HUES48 (cell line): ENCODE data around the gene HOXB5.

Source experiments
- H3K27ac ChIP-seq: one replicate; pipeline ENCODE4 v1.7.0; 2013; ENCODE audit warnings: low read depth, low read length, inconsistent platforms
- H3K27me3 ChIP-seq: 2 replicates; pipeline ENCODE4 v1.6.1; 2013; ENCODE audit warnings: mild to moderate bottlenecking, low read length; ENCODE audit not compliant: control insufficient read depth, insufficient read depth
- H3K36me3 ChIP-seq: 2 replicates; pipeline ENCODE4 v1.6.1; 2013; ENCODE audit warnings: low read length; ENCODE audit not compliant: control insufficient read depth, insufficient read depth
- H3K4me1 ChIP-seq: 2 replicates; pipeline ENCODE4 v1.6.1; 2013; ENCODE audit warnings: mild to moderate bottlenecking, low read length; ENCODE audit not compliant: control insufficient read depth, insufficient read depth
- H3K4me3 ChIP-seq: 2 replicates; pipeline ENCODE4 v1.5.1; 2013; ENCODE audit warnings: mild to moderate bottlenecking, low read depth, low read length
- H3K9ac ChIP-seq: 2 replicates; pipeline ENCODE4 v1.6.1; 2013; ENCODE audit warnings: mild to moderate bottlenecking, low read depth, low read length, moderate library complexity
- H3K9me3 ChIP-seq: 2 replicates; pipeline ENCODE4 v1.6.1; 2013; ENCODE audit warnings: low read length; ENCODE audit not compliant: control insufficient read depth, insufficient read depth

Gene HOXB5

DNA sequence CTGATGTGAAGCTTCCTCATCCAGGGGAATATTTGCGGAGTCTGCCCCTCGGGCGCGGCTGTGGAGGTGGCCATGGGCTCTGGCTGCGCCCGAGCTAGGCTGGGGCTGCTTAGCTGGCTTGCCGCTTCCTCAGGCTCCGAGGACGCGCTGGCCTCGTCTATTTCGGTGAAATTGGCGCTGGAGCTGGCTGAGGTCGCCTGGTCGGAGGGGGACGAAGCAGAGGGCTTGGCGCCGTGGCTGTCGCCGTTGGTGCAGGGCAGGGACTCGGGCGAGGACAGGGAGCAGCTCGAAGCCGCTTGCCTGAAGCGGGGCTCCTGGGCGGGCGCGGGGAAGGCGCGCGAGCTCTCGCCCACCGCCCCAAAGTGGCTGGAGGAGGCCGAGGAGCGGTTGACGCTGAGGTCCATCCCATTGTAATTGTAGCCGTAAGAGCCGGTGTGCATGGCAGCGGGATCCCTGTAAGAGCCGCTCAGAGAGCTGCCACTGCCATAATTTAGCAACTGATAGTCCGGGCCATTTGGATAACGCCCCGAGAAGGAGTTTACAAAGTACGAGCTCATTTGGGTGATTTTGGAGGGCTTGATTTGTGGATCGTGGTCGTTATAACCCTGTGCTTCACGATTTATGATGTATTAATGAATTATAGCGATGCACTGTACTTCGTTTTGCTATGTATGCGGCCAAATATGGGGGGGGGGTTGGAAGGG is at the start of gene HOXB5:
HOXB5 (minus strand) TSS at position 654 of the 704 bp plus-strand sequence; CDS start at position 557, 97 bp downstream.
- Histone ChIP-seq H3K27me3 (peaks cover 100% of the 10 kb centered on the region), H3K9me3 (no peaks in the 10 kb centered on the region), H3K4me3 (no peak within 1 kb of the TSS), H3K36me3 (no peaks in the 10 kb centered on the region), H3K4me1 (peaks cover 9% of the 10 kb centered on the region), H3K27ac (no peak within 1 kb of the TSS), H3K9ac (no peak within 1 kb of the TSS)

DNA sequence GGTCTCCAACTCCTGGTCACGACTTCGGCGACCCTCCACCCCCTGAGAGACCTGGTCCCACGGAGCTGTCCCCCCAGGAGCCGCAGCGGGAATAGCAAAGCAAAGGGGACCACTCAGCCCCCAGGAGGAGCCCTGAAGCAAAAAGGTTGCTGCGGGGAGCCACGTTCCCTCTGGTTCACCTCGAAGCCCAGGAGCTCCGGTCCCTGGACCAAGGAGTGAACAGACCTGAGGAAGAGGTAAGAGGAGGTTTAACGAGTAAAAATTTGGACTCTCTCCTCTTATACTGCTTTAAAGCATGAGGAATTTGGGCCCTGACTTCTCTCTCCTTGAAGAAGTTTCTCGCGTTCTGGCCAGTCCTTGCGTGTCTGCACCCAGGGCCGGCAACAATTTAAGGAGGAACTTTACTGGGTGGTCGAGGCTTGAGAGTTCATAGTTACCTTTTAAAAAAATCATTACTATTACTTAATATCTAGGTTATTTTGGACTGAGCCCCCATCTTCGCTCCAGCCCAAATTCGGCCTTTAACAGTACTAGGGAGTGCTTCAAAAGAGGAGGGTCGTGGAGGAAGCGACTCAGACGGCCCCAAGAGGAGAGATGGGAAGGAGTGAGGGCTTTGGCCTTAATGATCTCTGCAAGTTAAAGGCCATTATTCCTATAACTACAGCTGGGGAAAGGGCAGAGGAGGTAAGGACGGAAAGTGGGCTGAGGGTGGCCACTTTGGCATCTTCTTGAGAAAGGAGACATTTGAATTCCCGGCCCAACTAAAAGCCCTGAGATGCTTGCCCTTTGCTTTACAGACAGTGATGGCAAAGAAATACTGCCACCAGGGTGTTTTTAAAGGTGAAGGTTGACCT is 49.5 kb upstream of the HOXB5 start:
- Histone ChIP-seq H3K36me3 (no peaks in the 10 kb centered on the region), H3K9me3 (no peaks in the 10 kb centered on the region), H3K27ac (no peak overlapping the region), H3K4me3 (no peak overlapping the region), H3K9ac (no peak overlapping the region), H3K4me1 (peaks cover 10% of the 10 kb centered on the region), H3K27me3 (peaks cover 100% of the 10 kb centered on the region)

DNA sequence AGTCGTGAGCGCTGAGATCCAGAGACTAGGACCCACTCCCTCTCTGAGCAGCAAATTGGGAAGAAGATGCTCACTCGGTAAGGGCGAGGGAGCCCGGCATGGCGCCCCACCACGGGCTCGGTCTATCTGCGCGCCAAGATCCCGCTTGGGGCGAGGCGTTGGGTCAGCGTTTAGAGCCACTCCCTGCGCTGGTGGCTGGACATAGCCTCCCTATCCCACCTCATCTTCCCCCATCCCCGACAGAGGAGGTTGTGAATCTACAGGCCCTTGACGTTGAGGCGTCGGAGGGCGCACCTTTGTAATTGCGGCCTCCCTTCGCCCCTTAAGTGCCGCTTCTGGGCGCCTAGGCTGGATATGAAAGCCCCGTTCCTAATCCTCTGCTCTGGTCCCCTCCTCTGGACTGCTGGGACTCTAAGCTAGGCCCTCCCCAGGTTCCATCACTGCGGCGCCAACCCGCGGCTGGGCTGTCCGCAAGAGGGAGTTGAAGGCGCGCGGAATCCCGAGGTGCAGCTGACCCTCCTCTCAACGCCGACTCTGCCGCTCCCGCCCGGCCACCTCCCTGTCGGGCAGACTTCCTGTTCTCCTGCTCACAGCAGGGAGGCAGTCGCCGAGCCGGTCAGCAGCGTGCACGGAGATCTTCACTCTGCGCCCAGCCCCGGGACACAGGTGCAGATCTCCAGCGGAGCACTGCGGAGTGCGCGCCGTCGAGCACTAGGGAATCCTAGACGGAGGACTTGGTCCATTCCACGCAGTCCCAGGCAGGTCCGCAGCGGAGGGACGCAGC is 48.7 kb upstream of the HOXB5 start:
- H3K4me3 ChIP-seq: no peak overlapping the region
- peaks cover 100% of the 10 kb centered on the region for H3K27me3 ChIP-seq
- no peak overlapping the region for H3K9ac ChIP-seq
- H3K36me3 ChIP-seq: no peaks in the 10 kb centered on the region
- H3K4me1 ChIP-seq: peaks cover 10% of the 10 kb centered on the region
- H3K9me3 ChIP-seq: no peaks in the 10 kb centered on the region
- no peak overlapping the region for H3K27ac ChIP-seq

DNA sequence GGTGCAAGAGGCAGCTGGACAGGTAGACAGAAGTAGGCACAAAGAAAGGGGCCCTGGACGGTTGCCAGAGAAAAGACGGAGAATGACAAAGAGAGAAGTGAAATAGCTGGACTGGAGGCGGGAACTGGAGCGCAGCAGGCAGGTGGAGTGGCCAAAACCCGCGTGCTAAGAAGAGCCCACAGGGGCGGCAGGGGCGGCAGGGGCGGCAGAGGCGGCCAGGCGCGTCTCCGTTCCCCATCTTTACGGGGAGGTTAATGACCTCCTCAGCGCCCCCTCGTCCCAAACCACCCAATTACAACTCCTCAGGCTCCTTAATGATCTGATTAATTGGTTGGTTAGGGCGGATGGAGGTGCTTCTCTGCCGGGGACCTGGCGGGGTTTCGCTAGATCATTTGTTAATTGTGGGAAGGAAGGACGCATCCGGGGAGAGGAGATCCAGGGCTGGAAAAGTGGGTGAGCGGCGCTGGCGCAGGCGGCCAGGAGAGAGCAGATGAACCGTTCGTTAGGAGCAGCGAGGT is 48.0 kb upstream of the HOXB5 start:
- no peaks in the 10 kb centered on the region for H3K9me3 ChIP-seq
- peaks cover 100% of the 10 kb centered on the region for H3K27me3 ChIP-seq
- no peak overlapping the region for H3K9ac ChIP-seq
- no peaks in the 10 kb centered on the region for H3K36me3 ChIP-seq
- peaks cover 10% of the 10 kb centered on the region for H3K4me1 ChIP-seq
- H3K4me3 ChIP-seq: no peak overlapping the region
- H3K27ac ChIP-seq: no peak overlapping the region

- no peaks in the 10 kb centered on the region for H3K36me3 ChIP-seq
- H3K27me3 ChIP-seq: peaks cover 100% of the 10 kb centered on the region
Observed at GRCh38 chr17:48640858-48641180, 47.2 kb upstream of the HOXB5 start.

DNA sequence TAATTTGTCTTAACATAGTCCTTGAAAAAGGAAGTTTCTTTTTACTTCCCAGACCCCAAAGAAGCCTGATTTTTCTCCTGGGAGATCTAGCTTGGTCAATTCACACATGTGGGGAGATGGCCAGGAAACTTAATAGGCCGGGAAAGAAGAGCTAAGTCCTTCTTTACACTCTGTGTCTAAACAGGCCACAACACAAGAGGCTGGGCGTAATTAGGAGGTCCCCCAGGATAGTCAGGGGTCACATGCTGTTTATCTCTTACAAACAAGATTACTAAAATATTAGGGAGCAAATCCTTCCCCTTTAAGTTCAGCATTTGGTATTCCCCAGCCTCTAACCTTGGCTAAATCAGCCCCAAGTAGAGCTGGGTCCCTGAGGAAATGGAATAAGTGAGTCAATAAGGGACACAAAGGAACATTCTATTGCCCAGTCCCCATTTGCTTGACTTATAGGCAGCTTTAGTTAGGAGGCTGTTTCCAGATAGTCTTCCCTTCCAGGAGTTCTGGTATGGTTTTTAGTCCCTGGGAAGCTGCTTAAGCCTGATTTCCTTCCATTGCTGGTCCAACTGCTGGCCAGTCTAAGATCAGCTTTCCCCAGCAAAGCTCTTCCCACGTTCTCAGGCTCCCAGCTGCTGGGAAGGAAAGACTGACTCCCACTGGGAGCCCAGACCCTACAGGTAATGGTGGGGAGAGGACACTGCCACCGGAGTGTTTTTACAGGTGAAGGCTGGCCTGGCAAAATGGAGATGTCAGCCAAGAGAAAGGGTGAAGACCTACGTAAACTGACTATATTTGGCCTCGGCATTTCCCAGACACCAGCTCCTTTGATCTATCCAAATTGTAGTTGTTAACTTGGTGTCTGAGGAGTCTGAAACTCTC is 46.6 kb upstream of the HOXB5 start:
- Histone ChIP-seq H3K27me3 (peaks cover 100% of the 10 kb centered on the region), H3K27ac (no peak overlapping the region), H3K4me1 (0 out of 2 replicates have a peak, but pooled peaks cover 2% of the 10 kb centered on the region), H3K9ac (no peak overlapping the region), H3K4me3 (no peak overlapping the region), H3K36me3 (no peaks in the 10 kb centered on the region), H3K9me3 (no peaks in the 10 kb centered on the region)

More at GRCh38 chr17:48640858-48641180, 47.2 kb upstream of the HOXB5 start:
- Histone ChIP-seq H3K4me3 (no peak overlapping the region), H3K4me1 (peaks cover 4% of the 10 kb centered on the region; the same call in 1 of the 2 replicates), H3K9ac (no peak overlapping the region), H3K9me3 (no peaks in the 10 kb centered on the region), H3K27ac (no peak overlapping the region)

DNA sequence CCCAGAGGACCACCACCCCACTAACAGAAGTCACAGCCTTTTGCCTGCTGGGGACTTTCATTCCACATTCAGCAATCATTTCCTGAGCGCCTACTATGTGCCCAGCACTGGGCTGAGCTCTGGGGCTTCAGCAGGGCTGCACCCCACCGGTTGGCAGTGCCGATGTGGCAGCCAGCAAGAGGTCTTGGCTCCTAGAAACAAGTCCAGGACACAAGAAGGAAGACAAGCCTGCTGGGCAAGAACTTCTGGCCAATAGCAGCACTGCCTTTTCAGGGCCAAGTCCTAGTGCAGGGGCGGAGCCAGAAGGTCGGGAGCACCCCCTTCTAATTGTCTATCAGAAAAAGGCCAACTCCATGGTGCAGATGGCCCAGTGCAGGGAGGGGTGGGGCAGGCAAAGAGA is 45.6 kb upstream of the HOXB5 start:
- Histone ChIP-seq H3K27me3 (peaks cover 100% of the 10 kb centered on the region), H3K4me1 (0 out of 2 replicates have a peak, but pooled peaks cover 2% of the 10 kb centered on the region), H3K4me3 (no peak overlapping the region), H3K27ac (no peak overlapping the region), H3K9me3 (no peaks in the 10 kb centered on the region), H3K9ac (no peak overlapping the region), H3K36me3 (no peaks in the 10 kb centered on the region)

DNA sequence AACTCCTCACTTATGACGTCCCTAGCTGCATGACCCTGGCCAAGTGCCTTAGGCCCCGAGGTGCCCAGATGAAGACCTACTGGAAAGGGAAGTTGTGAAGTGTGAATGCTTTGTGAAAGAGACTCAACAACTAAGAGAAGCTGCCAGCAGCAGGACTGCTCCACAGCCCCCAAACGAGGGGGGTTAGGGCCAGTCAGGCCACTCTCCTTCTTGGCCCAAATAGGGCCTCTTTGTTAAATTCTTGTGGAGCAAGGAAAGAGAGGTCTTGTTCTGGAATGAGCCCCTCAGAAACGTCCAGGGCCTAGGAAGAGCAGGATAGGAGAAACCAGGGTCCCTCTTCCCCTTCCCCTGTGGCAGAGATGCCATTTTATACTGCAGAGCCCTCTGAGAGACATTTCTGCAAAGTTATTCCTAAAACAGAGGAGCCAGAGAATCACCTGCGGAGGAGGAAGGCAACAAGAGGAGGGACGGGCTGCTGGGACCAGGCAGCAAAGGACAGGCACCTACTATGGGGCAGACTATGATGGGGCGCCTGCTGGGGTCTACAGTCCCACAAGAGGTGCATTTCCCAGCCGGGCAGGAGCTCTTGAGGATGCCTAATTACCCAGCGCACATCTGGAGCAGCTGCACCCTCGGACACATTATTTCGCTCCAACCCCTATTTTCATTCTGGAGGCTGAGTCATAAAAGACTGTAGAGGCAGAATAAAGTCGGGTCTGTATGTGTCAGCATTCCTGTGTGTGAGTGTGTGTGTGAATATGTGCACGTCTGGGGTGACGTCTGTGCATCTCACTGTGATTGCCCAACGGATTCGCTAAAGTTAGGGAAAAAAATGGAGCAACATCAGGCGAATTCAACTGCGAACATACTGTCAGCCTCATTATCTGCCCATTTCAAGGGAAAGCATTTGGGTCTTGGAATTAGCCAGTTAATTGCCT is 44.0 kb upstream of the HOXB5 start:
- no peaks in the 10 kb centered on the region for H3K9me3 ChIP-seq
- H3K27ac ChIP-seq: no peak overlapping the region
- no peaks in the 10 kb centered on the region for H3K36me3 ChIP-seq
- 0 out of 2 replicates have a peak, but pooled peaks cover 2% of the 10 kb centered on the region for H3K4me1 ChIP-seq
- H3K27me3 ChIP-seq: peaks cover 100% of the 10 kb centered on the region
- no peak overlapping the region for H3K9ac ChIP-seq
- no peak overlapping the region for H3K4me3 ChIP-seq

DNA sequence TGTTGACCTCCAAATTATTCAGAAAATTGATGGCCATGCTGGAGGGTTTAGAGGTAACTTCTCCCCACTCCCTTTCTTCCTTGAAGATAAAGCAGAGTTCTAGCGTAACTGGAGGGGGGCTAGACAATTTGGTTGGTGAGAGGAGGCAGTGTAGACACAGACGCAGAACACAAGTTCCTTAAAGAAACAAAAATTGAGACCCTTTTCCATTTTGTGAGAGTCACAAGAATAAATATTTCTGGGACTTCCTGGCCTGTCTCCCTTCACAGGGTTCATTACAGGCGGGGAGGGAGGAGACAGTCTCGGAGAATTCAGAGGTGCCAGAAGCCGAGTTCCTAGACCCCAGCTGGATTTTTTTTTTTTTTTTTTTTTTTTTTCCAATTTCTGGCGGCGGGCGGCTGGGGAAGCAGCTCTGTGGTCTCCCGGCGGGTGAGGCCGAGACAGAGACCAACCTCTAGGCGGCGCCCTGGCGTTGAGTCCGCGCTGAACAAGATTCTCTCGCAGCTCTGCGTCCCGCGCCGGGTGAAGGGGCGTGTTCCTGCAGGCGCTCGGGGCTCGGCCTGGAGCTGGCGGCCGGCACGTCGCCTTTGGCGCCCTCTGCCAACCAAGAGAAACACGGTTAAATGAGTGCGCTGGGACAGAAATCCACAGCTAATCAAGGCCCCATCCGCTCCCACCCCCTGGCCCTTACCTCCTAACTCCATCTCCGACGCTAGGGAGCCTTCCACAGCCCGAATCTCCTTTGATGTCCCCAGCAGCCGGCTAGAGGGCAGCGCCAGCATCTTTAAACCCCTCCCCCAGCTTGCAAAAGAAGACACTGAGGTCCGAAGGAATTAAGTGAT is 42.8 kb upstream of the HOXB5 start:
- H3K9me3 ChIP-seq: no peaks in the 10 kb centered on the region
- no peaks in the 10 kb centered on the region for H3K4me1 ChIP-seq
- H3K27me3 ChIP-seq: peaks cover 100% of the 10 kb centered on the region
- H3K9ac ChIP-seq: no peak overlapping the region
- H3K36me3 ChIP-seq: no peaks in the 10 kb centered on the region
- no peak overlapping the region for H3K4me3 ChIP-seq
- H3K27ac ChIP-seq: no peak overlapping the region
